ENCODE data around the gene CCDC170. TPM values are rescaled to one million over a fixed set of nuclear protein-coding genes. Genes with fewer than 3 reads are reported as not detected.

The CCDC170 gene
- total RNA-seq, 1 experiment from 2014 or later, result 0.12 TPM

DNA sequence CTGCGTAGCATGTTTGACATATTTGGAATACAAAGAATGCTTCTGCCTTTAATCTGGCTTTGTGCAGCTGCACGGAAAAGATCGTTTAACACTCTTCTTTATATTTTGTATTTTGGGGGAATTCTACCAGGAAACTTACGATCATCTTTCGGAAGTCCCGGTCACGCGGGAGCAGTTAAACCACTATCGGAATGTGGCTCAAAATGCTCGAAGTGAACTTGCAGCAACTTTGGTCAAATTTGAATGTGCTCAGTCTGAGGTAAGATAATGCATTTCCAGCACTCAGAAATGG lies 42.3 kb downstream of the CCDC170 start:
- Histone ChIP-seq H3K4me3 (replicated peaks in 1 of 2; ENCODE audit: low read depth in 1 of 2, low read length in 2 of 2) (no peak overlapping the region), H2AFZ (ENCODE audit: low read depth, low read length, poor library complexity, severe bottlenecking) (no peak overlapping the region), H4K20me1 (ENCODE audit: insufficient read depth) (no peaks in the 10 kb centered on the region), H3K27ac (ENCODE audit: low read depth, low read length) (no peak overlapping the region), H3K27me3 (ENCODE audit: insufficient read depth, low read length) (no peaks in the 10 kb centered on the region), H3K4me1 (ENCODE audit: control insufficient read depth in 1 of 2, insufficient read depth in 2 of 2, low read length in 2 of 2) (no peaks in the 10 kb centered on the region), H3K4me2 (ENCODE audit: low read length) (no peak overlapping the region), H3K9me2 (ENCODE audit: insufficient read depth) (no peaks in the 10 kb centered on the region), H3K9me3 (ENCODE audit: control insufficient read depth in 1 of 2, insufficient read depth in 1 of 2, low read depth in 1 of 2, low read length in 2 of 2) (0 out of 4 replicates have a peak, but pooled peaks cover 0 to 3% of the 10 kb centered on the region in 2 experiments), H3K79me2 (ENCODE audit: insufficient read depth, low read length) (no peaks in the 10 kb centered on the region), H3K36me3 (ENCODE audit: control insufficient read depth in 1 of 2, insufficient read depth in 2 of 2, low read length in 2 of 2) (no peaks in the 10 kb centered on the region), H3K9ac (ENCODE audit: low read length) (no peak overlapping the region)
- no peak for TF ChIP-seq EGR1 (IDR thresholded peaks at IDR 0.05; ENCODE audit: low read depth)
- TF ChIP-seq, protein P1, sequence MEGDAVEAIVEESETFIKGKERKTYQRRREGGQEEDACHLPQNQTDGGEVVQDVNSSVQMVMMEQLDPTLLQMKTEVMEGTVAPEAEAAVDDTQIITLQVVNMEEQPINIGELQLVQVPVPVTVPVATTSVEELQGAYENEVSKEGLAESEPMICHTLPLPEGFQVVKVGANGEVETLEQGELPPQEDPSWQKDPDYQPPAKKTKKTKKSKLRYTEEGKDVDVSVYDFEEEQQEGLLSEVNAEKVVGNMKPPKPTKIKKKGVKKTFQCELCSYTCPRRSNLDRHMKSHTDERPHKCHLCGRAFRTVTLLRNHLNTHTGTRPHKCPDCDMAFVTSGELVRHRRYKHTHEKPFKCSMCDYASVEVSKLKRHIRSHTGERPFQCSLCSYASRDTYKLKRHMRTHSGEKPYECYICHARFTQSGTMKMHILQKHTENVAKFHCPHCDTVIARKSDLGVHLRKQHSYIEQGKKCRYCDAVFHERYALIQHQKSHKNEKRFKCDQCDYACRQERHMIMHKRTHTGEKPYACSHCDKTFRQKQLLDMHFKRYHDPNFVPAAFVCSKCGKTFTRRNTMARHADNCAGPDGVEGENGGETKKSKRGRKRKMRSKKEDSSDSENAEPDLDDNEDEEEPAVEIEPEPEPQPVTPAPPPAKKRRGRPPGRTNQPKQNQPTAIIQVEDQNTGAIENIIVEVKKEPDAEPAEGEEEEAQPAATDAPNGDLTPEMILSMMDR (IDR thresholded peaks at IDR 0.05 in 2 of 3, conservative IDR thresholded peaks at IDR 0.05 in 1 of 3; ENCODE audit: borderline replicate concordance in 1 of 3, insufficient read depth in 1 of 3, low read depth in 2 of 3, low read length in 2 of 3), result no peak
- no peak for TF ChIP-seq POLR2A (IDR thresholded peaks at IDR 0.05; ENCODE audit: borderline replicate concordance, extremely low read depth, insufficient read depth, insufficient read length)
- no peak for TF ChIP-seq SP1 (IDR thresholded peaks at IDR 0.05; ENCODE audit: low read depth)
- TF ChIP-seq CBX3 (IDR thresholded peaks at IDR 0.05; ENCODE audit: low read depth), result no peak
- TF ChIP-seq, protein P2, sequence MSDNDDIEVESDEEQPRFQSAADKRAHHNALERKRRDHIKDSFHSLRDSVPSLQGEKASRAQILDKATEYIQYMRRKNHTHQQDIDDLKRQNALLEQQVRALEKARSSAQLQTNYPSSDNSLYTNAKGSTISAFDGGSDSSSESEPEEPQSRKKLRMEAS (IDR thresholded peaks at IDR 0.05), result no peak
- TF ChIP-seq, protein P3, sequence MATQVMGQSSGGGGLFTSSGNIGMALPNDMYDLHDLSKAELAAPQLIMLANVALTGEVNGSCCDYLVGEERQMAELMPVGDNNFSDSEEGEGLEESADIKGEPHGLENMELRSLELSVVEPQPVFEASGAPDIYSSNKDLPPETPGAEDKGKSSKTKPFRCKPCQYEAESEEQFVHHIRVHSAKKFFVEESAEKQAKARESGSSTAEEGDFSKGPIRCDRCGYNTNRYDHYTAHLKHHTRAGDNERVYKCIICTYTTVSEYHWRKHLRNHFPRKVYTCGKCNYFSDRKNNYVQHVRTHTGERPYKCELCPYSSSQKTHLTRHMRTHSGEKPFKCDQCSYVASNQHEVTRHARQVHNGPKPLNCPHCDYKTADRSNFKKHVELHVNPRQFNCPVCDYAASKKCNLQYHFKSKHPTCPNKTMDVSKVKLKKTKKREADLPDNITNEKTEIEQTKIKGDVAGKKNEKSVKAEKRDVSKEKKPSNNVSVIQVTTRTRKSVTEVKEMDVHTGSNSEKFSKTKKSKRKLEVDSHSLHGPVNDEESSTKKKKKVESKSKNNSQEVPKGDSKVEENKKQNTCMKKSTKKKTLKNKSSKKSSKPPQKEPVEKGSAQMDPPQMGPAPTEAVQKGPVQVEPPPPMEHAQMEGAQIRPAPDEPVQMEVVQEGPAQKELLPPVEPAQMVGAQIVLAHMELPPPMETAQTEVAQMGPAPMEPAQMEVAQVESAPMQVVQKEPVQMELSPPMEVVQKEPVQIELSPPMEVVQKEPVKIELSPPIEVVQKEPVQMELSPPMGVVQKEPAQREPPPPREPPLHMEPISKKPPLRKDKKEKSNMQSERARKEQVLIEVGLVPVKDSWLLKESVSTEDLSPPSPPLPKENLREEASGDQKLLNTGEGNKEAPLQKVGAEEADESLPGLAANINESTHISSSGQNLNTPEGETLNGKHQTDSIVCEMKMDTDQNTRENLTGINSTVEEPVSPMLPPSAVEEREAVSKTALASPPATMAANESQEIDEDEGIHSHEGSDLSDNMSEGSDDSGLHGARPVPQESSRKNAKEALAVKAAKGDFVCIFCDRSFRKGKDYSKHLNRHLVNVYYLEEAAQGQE (IDR thresholded peaks at IDR 0.05; ENCODE audit: low read depth), result no peak
- ATAC-seq, result no peak
- intact Hi-C loops (cut with micrococcal nuclease), result no loop called here
- no TSS peak for BruUV-seq (replicated peaks)
- no peak for DNase-seq (ENCODE audit: low read depth, low spot score)
- ChIA-PET CTCF (no interaction called here), RAD21 (ENCODE audit: low non-redundant PET in 1 of 2, low total read pairs in 2 of 2, uncharacterized antibody in 2 of 2, unreplicated experiment in 2 of 2) (no interaction called here), POLR2A (no interaction called here)
